K562 (cell line): ENCODE measurements around the gene TMC4. TPM values are rescaled to one million over a fixed set of nuclear protein-coding genes. Genes with fewer than 3 reads are reported as not detected.
A peak's percentile ranks its signal among the peaks of the same experiment; 100 is the strongest.

Source experiments
- ATF7 ChIP-seq: fragments of 450-650 bp; IDR thresholded peaks from 2 replicates; pipeline ENCODE4 v1.7.1; 2014; ENCODE audit warnings: mild to moderate bottlenecking, moderate library complexity
- CREM ChIP-seq: IDR thresholded peaks from 2 replicates; pipeline ENCODE4 v1.6.1; 2014; ENCODE audit warnings: antibody characterized with exemption, low read depth
- CSDE1 ChIP-seq, 2 experiments: fragments of 450-650 bp; IDR thresholded peaks; 2 replicates each; pipeline ENCODE4 v1.6.1; 2016; ENCODE audit warnings: mild to moderate bottlenecking in 1 of 2
- EZH2 ChIP-seq: IDR thresholded peaks from 2 replicates; pipeline ENCODE4 v1.6.1; 2012; ENCODE audit warnings: low read depth, mild to moderate bottlenecking, inconsistent platforms, low read length, borderline replicate concordance
- HMGN3 ChIP-seq: IDR thresholded peaks from 2 replicates; pipeline ENCODE4 v1.6.1; 2011; ENCODE audit warnings: borderline replicate concordance, low read depth, mild to moderate bottlenecking, mixed read lengths, low read length; ENCODE audit not compliant: insufficient read length; ENCODE audit errors: extremely low read depth
- MAFG ChIP-seq: fragments of 450-650 bp; conservative IDR thresholded peaks from 2 replicates; pipeline ENCODE4 v1.6.1; 2016; ENCODE audit warnings: missing genetic modification characterization, missing compliant biosample characterization
- MECOM ChIP-seq: fragments of 250-450 bp; sonication (Bioruptor Pico); IDR thresholded peaks from 2 replicates; pipeline ENCODE4 v1.8.0; 2022; ENCODE audit warnings: inconsistent platforms
- NFXL1 ChIP-seq: fragments of 450-650 bp; formaldehyde crosslinking; IDR thresholded peaks from 2 replicates; pipeline ENCODE4 v1.4.0; 2021; ENCODE audit warnings: mild to moderate bottlenecking
- PRDM10 ChIP-seq: fragments of 450-650 bp; IDR thresholded peaks from 2 replicates; pipeline ENCODE4 v1.6.1; 2018; ENCODE audit not compliant: partially characterized antibody
- SAFB2 ChIP-seq: fragments of 200-400 bp; formaldehyde crosslinking; IDR thresholded peaks from 2 replicates; pipeline ENCODE4 v1.6.1; 2018; ENCODE audit warnings: borderline replicate concordance, low read length, low read depth, moderate library complexity; ENCODE audit not compliant: severe bottlenecking
- ZNF184 ChIP-seq: sonication (generic); formaldehyde crosslinking; IDR thresholded peaks from 2 replicates; pipeline ENCODE4 v1.5.0; 2020; ENCODE audit warnings: missing genetic modification reagents
- ZNF239 ChIP-seq: fragments of 250-450 bp; sonication (Bioruptor Pico); IDR thresholded peaks from 2 replicates; pipeline ENCODE4 v1.4.0; 2020; ENCODE audit warnings: mild to moderate bottlenecking
- ZNF780A ChIP-seq: fragments of 250-450 bp; sonication (Bioruptor Pico); IDR thresholded peaks from 2 replicates; pipeline ENCODE4 v1.5.0; 2021; ENCODE audit warnings: mild to moderate bottlenecking
- polyA plus RNA-seq, 8 experiments: library from polyadenylated mRNA; depleted of rRNA in 4 of 8; stranded (reverse) in 5 of 8; unstranded in 3 of 8; fragments of >200 nt; fragmentation: Nextera tagmentation in 2 of 8; fragmentation: Illumina TruSeq in 1 of 8; extraction: Ambion mirVana in 2 of 8; extraction: Trizol in 1 of 8; gene quantifications; 2 replicates each; pipeline versions ENCODE4 v1.2.1 to v1.2.3, GENCODE V29; 2011 to 2014; ENCODE audit warnings: inconsistent platforms in 1 of 8, missing spikeins in 1 of 8
- total RNA-seq, 7 experiments: library from RNA; depleted of rRNA in 6 of 7; stranded (reverse); fragments of >200 nt in 6 of 7; fragmentation: Illumina TruSeq in 2 of 7; extraction: Trizol in 2 of 7; gene quantifications; 2 replicates each; pipeline versions ENCODE4 v1.2.1 to v1.2.3, GENCODE V29; 2011 to 2021; ENCODE audit warnings: low replicate concordance in 1 of 7
- TF ChIP-seq, protein P1 (sequence below): fragments of 250-450 bp; sonication (Bioruptor Pico); IDR thresholded peaks from 2 replicates; pipeline ENCODE4 v1.5.0; 2021; ENCODE audit warnings: mild to moderate bottlenecking, moderate library complexity
- TF ChIP-seq, protein P2 (sequence below), 3 experiments: IDR thresholded peaks in 2 of 3; conservative IDR thresholded peaks in 1 of 3; 2 replicates each; pipeline ENCODE4 v1.5.1; 2011 to 2012; ENCODE audit warnings: low read length in 3 of 3, mild to moderate bottlenecking in 3 of 3, control low read depth in 2 of 3, improper control_type of control experiment in 1 of 3, inconsistent platforms in 1 of 3, low read depth in 1 of 3, mixed read lengths in 1 of 3, moderate library complexity in 1 of 3; ENCODE audit not compliant: insufficient read depth in 2 of 3
- TF ChIP-seq, protein P3 (sequence below): fragments of 450-650 bp; IDR thresholded peaks from 2 replicates; pipeline ENCODE4 v1.6.1; 2017; ENCODE audit warnings: antibody characterized with exemption

TMC4 gene
- total and polyA plus RNA-seq, 9 of the 15 experiments (the other 6 are each of a cell fraction or from before 2014, with no cell fraction given), result 0.12 to 0.79 (median 0.36) TPM; not detected in 2

DNA sequence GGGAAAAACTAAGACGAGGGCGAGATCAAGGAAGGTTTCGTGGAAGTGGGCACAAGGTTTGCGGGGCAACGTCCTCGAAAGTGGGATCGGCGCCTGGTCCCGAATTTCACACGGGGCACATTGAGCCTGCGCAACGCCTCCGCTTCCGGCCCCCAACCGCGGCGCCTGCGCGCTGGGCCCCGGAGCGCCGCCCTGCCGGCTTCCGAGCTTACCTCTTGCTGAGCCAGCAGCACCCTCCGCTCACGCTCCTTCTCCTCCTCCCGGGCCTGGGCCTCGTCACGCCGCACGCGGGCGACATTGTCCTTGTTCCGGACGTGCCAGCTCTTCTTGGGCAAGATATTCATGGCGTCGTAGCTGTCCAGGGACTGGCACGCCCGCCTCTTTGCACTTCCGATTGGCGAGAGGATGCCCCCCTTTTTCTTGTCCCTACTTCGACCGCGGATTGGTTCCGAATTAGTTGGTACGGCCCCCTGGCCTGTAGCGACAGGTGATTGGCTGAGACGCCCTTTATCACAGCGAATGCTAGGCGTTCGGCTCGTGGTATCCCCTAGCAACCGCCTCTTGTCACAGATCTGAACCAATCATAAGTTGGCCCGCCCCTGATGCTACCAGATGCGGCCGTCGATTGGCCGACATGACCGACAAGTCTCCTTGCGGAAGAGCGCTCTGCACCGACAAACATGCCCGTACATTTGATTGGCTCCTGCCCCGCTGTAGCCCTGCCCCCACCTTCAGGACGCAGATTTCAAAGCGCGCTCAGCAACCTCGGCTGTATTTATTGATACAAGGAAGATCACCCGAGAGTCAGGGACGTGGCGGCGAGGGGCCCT, 13.4 kb downstream of the TMC4 start, which contains the start of gene LENG1 (continued):
- peak; percentile 45 for TF ChIP-seq PRDM10
- no peak for TF ChIP-seq MAFG (tag)
- peak; percentile 79 for TF ChIP-seq ATF7
- no peak for TF ChIP-seq ZNF184 (CRISPR knock-in tag)
- peak; percentile 87 for TF ChIP-seq CREM
- no peak for TF ChIP-seq ZNF239 (CRISPR knock-in tag)
- no peak for TF ChIP-seq ZNF780A (CRISPR knock-in tag)
- TF ChIP-seq, protein P1, sequence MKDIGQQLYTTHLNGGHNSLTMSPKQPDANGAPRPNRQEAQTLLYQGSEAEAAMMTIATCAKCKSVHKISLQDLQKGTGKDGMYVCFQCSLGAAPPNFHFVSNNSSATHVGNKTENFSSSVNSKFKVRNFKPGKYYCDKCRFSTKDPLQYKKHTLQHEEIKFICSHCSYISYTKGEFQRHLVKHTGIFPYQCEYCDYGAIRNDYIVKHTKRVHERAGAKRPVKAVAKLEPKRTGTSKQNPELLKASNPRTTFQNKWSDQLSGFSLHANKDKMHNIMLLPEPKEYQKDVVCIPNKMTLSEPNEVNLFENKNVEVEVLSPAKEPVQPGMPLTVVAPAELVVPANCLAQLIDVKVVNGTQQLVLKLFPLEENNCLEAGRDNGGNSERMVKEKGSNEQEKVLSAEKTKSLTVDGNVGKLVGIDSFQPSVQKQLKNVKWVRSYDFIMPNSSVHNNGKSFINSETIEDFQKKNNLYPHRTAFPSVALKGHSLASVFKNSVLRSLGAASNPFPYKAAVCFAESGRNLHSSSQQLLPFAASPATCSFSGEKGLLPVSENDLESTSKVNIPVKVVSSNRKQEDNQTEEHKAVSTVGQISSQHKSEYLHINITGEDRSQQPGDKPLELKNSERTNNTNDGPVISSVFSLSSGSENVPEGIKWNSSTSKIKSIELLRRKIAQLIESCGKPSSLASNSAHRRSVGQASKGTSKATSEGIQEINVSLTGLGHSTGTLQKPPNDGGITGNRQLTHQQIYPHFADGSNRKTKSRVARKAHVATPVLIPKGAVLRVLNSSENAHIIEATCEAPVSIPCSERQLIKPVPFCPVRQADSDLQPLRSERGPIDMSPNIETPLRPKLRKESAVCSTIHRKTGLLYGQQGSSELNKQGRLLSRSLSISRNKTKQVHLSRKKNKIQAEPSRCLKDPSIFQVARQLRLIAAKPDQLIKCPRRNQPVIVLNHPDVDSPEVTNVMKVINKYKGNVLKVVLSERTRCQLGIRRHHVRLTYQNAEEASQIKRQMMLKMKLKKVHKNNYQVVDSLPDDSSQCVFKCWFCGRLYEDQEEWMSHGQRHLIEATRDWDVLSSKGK, result no peak
- no peak for TF ChIP-seq SAFB2
- no peak for TF ChIP-seq NFXL1 (CRISPR knock-in tag)
- 0 out of 2 replicates have a peak, but pooled peaks have one; percentile 19 for TF ChIP-seq MECOM (CRISPR knock-in tag)
- peak; percentile 73 for TF ChIP-seq HMGN3
- TF ChIP-seq EZH2, result no peak
- peak in 1 of 2 experiments; percentile 97; a peak in 2 of 4 replicates for TF ChIP-seq CSDE1 (IDR thresholded peaks at IDR 0.05)
- TF ChIP-seq, protein P2, sequence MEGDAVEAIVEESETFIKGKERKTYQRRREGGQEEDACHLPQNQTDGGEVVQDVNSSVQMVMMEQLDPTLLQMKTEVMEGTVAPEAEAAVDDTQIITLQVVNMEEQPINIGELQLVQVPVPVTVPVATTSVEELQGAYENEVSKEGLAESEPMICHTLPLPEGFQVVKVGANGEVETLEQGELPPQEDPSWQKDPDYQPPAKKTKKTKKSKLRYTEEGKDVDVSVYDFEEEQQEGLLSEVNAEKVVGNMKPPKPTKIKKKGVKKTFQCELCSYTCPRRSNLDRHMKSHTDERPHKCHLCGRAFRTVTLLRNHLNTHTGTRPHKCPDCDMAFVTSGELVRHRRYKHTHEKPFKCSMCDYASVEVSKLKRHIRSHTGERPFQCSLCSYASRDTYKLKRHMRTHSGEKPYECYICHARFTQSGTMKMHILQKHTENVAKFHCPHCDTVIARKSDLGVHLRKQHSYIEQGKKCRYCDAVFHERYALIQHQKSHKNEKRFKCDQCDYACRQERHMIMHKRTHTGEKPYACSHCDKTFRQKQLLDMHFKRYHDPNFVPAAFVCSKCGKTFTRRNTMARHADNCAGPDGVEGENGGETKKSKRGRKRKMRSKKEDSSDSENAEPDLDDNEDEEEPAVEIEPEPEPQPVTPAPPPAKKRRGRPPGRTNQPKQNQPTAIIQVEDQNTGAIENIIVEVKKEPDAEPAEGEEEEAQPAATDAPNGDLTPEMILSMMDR (IDR thresholded peaks at IDR 0.05 in 2 of 3, conservative IDR thresholded peaks at IDR 0.05 in 1 of 3; ENCODE audit: insufficient read depth in 2 of 3, low read depth in 1 of 3, low read length in 3 of 3), result peak; percentile 40 to 52 (median 45)
- TF ChIP-seq, protein P3, sequence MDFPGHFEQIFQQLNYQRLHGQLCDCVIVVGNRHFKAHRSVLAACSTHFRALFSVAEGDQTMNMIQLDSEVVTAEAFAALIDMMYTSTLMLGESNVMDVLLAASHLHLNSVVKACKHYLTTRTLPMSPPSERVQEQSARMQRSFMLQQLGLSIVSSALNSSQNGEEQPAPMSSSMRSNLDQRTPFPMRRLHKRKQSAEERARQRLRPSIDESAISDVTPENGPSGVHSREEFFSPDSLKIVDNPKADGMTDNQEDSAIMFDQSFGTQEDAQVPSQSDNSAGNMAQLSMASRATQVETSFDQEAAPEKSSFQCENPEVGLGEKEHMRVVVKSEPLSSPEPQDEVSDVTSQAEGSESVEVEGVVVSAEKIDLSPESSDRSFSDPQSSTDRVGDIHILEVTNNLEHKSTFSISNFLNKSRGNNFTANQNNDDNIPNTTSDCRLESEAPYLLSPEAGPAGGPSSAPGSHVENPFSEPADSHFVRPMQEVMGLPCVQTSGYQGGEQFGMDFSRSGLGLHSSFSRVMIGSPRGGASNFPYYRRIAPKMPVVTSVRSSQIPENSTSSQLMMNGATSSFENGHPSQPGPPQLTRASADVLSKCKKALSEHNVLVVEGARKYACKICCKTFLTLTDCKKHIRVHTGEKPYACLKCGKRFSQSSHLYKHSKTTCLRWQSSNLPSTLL, result no peak
